DND-41 (cell line): ENCODE results near the gene MAGIX.

Experiments used
- EZH2 ChIP-seq: IDR thresholded peaks from 3 replicates; pipeline ENCODE4 v1.6.1; 2012; ENCODE audit warnings: borderline replicate concordance, low read depth, mild to moderate bottlenecking, moderate library complexity, low read length, inconsistent platforms; ENCODE audit not compliant: severe bottlenecking
- TF ChIP-seq, protein P1 (sequence below): IDR thresholded peaks from 2 replicates; pipeline ENCODE4 v1.5.1; 2012; ENCODE audit warnings: borderline replicate concordance, low read length, moderate library complexity, mild to moderate bottlenecking; ENCODE audit not compliant: poor library complexity, severe bottlenecking; ENCODE audit errors: extremely low read depth

GRCh38 chrX:49186125-49187027, 23.8 kb downstream of the MAGIX start, which contains the start of gene PRICKLE3:
- TF ChIP-seq, protein P1, sequence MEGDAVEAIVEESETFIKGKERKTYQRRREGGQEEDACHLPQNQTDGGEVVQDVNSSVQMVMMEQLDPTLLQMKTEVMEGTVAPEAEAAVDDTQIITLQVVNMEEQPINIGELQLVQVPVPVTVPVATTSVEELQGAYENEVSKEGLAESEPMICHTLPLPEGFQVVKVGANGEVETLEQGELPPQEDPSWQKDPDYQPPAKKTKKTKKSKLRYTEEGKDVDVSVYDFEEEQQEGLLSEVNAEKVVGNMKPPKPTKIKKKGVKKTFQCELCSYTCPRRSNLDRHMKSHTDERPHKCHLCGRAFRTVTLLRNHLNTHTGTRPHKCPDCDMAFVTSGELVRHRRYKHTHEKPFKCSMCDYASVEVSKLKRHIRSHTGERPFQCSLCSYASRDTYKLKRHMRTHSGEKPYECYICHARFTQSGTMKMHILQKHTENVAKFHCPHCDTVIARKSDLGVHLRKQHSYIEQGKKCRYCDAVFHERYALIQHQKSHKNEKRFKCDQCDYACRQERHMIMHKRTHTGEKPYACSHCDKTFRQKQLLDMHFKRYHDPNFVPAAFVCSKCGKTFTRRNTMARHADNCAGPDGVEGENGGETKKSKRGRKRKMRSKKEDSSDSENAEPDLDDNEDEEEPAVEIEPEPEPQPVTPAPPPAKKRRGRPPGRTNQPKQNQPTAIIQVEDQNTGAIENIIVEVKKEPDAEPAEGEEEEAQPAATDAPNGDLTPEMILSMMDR = peak; percentile 68
- TF ChIP-seq EZH2 = no peak
